ENCODE data around the gene SRGN.
A peak's percentile ranks its signal among the peaks of the same experiment; 100 is the strongest.

The SRGN gene

GRCh38 chr10:69090685-69091084 is 2.8 kb downstream of the SRGN start:
- DNase-seq (ENCODE audit: low read depth in 3 of 3), result no peak

GRCh38 chr10:69091143-69091651 is 3.3 kb downstream of the SRGN start:
- DNase-seq (ENCODE audit: low read depth in 3 of 3), result no peak

GRCh38 chr10:69092959-69093850 is 5.3 kb downstream of the SRGN start:
- DNase-seq (ENCODE audit: low read depth in 3 of 3), result peak; percentile 26 to 74 (median 58)

- DNase-seq (ENCODE audit: low read depth in 3 of 3), result no peak
Observed at GRCh38 chr10:69093933-69094332, 6.0 kb downstream of the SRGN start.

- DNase-seq (ENCODE audit: low read depth in 3 of 3), result no peak
Observed at GRCh38 chr10:69096045-69096444, 8.1 kb downstream of the SRGN start.

GRCh38 chr10:69097729-69098128 is 9.8 kb downstream of the SRGN start:
- no peak for DNase-seq (ENCODE audit: low read depth in 3 of 3)

- no peak for DNase-seq (ENCODE audit: low read depth in 3 of 3)
Observed at GRCh38 chr10:69100136-69100872, 12.4 kb downstream of the SRGN start.

- DNase-seq (ENCODE audit: low read depth in 3 of 3), result no peak
Observed at GRCh38 chr10:69101451-69102095, 13.7 kb downstream of the SRGN start.

- DNase-seq (ENCODE audit: low read depth in 3 of 3), result no peak
Observed at GRCh38 chr10:69102440-69102839, 14.5 kb downstream of the SRGN start.

- no peak for DNase-seq (ENCODE audit: low read depth in 3 of 3)
Observed at GRCh38 chr10:69103784-69104183, 15.9 kb downstream of the SRGN start.

- DNase-seq (ENCODE audit: low read depth in 3 of 3), result no peak
Observed at GRCh38 chr10:69104994-69105790, 17.3 kb downstream of the SRGN start.

- no peak for DNase-seq (ENCODE audit: low read depth in 3 of 3)
Observed at GRCh38 chr10:69107176-69107490, 19.2 kb downstream of the SRGN start.

- no peak for DNase-seq (ENCODE audit: low read depth in 3 of 3)
Observed at GRCh38 chr10:69107699-69108098, 19.8 kb downstream of the SRGN start.

GRCh38 chr10:69119896-69120295 is 32.0 kb downstream of the SRGN start:
- no peak for DNase-seq (ENCODE audit: low read depth in 3 of 3)

- DNase-seq (ENCODE audit: low read depth in 3 of 3), result no peak
Observed at GRCh38 chr10:69123306-69123746, 35.4 kb downstream of the SRGN start.

- DNase-seq (ENCODE audit: low read depth in 3 of 3), result peak; percentile 98 to 99 (median 99)
Observed at GRCh38 chr10:69123747-69124562, 36.1 kb downstream of the SRGN start, which contains the start of gene VPS26A. TSS of gene VPS26A (plus strand) at chr10:69124178. CDS start at chr10:69124278, 100 bp downstream.

- DNase-seq (ENCODE audit: low read depth in 3 of 3), result peak in 1 of 3 experiments; percentile 21
Observed at GRCh38 chr10:69124563-69125268, 36.8 kb downstream of the SRGN start.

GRCh38 chr10:69125554-69125953 is 37.7 kb downstream of the SRGN start:
- DNase-seq (ENCODE audit: low read depth in 3 of 3), result no peak

GRCh38 chr10:69130251-69130650 is 42.3 kb downstream of the SRGN start:
- DNase-seq (ENCODE audit: low read depth in 3 of 3), result no peak

GRCh38 chr10:69139961-69140360 is 52.1 kb downstream of the SRGN start:
- DNase-seq (ENCODE audit: low read depth in 3 of 3), result no peak

Measured in stimulated activated CD4-positive, alpha-beta T cell treated with anti-CD3 and anti-CD28 coated beads, TNF-alpha, amount 100 ng/mL, for 4 hours (primary cell).